ENCODE data around the gene ANAPC13. TPM values are rescaled to one million over a fixed set of nuclear protein-coding genes. Genes with fewer than 3 reads are reported as not detected.

The ANAPC13 gene
- total and polyA plus RNA-seq, 2 of the 13 experiments (the other 11 are each of a cell fraction or from before 2014, with no cell fraction given): 48.7 to 69.1 TPM

DNA sequence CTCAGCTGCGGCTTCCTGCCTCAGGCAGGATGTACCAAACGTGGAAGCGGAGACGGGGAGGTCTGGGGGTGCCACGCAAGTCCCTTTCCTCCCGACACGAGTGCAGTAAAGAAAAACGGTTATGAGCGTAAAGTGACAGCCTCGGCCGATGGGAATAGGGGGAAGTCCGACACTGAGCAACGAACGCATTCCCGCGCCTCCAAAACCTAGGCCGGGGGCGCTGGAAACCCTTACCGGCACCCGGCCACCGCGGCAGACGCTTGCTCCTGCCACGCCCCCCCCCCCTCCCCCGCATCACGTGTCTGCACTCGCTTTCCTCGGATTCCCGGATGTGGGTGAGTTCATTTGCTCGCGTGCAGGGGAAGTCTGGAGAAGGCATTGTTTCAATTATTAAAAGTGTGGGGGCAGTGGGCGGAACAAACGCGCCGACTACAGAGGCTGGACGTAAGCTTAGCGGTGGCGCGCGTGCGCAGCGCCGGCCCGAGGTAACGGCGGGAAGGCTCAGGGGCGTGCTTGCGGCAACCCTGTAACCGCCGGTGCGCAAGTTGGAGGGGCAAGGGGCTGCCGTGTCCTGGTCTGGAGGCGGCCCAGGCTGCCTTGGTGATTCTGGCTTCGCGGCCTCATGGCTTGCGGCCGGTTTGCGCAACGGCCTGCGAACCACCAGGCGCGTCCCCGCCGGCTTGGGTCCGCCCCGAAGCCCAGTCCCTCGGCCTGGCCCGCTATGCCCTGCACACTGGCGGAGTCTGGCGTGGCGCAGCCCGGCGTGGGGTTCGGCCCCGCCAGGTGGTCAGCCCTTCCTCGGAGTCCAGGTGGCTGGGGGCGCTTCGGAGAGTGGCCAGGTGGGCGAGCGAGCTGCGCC, at the start of gene ANAPC13, which contains the start of gene CEP63 (continued):
- TF ChIP-seq, protein P1, sequence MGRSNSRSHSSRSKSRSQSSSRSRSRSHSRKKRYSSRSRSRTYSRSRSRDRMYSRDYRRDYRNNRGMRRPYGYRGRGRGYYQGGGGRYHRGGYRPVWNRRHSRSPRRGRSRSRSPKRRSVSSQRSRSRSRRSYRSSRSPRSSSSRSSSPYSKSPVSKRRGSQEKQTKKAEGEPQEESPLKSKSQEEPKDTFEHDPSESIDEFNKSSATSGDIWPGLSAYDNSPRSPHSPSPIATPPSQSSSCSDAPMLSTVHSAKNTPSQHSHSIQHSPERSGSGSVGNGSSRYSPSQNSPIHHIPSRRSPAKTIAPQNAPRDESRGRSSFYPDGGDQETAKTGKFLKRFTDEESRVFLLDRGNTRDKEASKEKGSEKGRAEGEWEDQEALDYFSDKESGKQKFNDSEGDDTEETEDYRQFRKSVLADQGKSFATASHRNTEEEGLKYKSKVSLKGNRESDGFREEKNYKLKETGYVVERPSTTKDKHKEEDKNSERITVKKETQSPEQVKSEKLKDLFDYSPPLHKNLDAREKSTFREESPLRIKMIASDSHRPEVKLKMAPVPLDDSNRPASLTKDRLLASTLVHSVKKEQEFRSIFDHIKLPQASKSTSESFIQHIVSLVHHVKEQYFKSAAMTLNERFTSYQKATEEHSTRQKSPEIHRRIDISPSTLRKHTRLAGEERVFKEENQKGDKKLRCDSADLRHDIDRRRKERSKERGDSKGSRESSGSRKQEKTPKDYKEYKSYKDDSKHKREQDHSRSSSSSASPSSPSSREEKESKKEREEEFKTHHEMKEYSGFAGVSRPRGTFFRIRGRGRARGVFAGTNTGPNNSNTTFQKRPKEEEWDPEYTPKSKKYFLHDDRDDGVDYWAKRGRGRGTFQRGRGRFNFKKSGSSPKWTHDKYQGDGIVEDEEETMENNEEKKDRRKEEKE (IDR thresholded peaks at IDR 0.05): no peak
- TF ChIP-seq, protein P2, sequence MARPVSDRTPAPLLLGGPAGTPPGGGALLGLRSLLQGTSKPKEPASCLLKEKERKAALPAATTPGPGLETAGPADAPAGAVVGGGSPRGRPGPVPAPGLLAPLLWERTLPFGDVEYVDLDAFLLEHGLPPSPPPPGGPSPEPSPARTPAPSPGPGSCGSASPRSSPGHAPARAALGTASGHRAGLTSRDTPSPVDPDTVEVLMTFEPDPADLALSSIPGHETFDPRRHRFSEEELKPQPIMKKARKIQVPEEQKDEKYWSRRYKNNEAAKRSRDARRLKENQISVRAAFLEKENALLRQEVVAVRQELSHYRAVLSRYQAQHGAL (CRISPR knock-in tag; IDR thresholded peaks at IDR 0.05; ENCODE audit: not compliant biosample characterization): peak; percentile 25
- TF ChIP-seq ZNF329 (CRISPR knock-in tag; IDR thresholded peaks at IDR 0.05; ENCODE audit: low read depth) (no peak), ZNF709 (CRISPR knock-in tag; IDR thresholded peaks at IDR 0.05) (no peak), IKZF4 (CRISPR knock-in tag; IDR thresholded peaks at IDR 0.05; ENCODE audit: borderline replicate concordance, low read depth, not compliant biosample characterization) (peak; percentile 66), TRIM24 (CRISPR knock-in tag; IDR thresholded peaks at IDR 0.05) (no peak), ZNF232 (CRISPR knock-in tag; IDR thresholded peaks at IDR 0.05; ENCODE audit: borderline replicate concordance) (peak; percentile 72; the same call in 1 of the 2 replicates), PHF8 (CRISPR knock-in tag; IDR thresholded peaks at IDR 0.05) (peak; percentile 93), RAD21 (CRISPR knock-in tag; IDR thresholded peaks at IDR 0.05) (peak; percentile 12; the same call in 1 of the 2 replicates), SIN3A (IDR thresholded peaks at IDR 0.05; ENCODE audit: borderline replicate concordance, low read depth, low read length) (peak; percentile 58; the same call in 1 of the 2 replicates)
- TF ChIP-seq, protein P3, sequence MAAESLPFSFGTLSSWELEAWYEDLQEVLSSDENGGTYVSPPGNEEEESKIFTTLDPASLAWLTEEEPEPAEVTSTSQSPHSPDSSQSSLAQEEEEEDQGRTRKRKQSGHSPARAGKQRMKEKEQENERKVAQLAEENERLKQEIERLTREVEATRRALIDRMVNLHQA (CRISPR knock-in tag; IDR thresholded peaks at IDR 0.05): no peak
- TF ChIP-seq, protein P4, sequence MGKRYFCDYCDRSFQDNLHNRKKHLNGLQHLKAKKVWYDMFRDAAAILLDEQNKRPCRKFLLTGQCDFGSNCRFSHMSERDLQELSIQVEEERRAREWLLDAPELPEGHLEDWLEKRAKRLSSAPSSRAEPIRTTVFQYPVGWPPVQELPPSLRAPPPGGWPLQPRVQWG (CRISPR knock-in tag; IDR thresholded peaks at IDR 0.05; ENCODE audit: borderline replicate concordance, low read depth): no peak
- TF ChIP-seq, protein P5, sequence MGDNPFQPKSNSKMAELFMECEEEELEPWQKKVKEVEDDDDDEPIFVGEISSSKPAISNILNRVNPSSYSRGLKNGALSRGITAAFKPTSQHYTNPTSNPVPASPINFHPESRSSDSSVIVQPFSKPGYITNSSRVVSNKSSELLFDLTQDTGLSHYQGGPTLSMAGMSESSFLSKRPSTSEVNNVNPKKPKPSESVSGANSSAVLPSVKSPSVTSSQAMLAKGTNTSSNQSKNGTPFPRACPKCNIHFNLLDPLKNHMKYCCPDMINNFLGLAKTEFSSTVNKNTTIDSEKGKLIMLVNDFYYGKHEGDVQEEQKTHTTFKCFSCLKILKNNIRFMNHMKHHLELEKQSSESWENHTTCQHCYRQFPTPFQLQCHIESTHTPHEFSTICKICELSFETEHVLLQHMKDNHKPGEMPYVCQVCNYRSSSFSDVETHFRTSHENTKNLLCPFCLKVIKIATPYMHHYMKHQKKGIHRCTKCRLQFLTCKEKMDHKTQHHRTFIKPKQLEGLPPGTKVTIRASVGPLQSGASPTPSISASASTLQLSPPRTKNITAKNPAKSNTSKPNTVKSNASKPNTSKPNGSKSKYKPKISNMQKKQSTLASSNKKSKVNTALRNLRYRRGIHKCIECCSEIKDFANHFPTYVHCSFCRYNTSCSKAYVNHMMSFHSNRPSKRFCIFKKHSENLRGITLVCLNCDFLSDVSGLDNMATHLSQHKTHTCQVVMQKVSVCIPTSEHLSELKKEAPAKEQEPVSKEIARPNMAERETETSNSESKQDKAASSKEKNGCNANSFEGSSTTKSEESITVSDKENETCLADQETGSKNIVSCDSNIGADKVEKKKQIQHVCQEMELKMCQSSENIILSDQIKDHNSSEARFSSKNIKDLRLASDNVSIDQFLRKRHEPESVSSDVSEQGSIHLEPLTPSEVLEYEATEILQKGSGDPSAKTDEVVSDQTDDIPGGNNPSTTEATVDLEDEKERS (CRISPR knock-in tag; IDR thresholded peaks at IDR 0.05): peak; percentile 62; the same call in 1 of the 2 replicates
- TF ChIP-seq, protein P6, sequence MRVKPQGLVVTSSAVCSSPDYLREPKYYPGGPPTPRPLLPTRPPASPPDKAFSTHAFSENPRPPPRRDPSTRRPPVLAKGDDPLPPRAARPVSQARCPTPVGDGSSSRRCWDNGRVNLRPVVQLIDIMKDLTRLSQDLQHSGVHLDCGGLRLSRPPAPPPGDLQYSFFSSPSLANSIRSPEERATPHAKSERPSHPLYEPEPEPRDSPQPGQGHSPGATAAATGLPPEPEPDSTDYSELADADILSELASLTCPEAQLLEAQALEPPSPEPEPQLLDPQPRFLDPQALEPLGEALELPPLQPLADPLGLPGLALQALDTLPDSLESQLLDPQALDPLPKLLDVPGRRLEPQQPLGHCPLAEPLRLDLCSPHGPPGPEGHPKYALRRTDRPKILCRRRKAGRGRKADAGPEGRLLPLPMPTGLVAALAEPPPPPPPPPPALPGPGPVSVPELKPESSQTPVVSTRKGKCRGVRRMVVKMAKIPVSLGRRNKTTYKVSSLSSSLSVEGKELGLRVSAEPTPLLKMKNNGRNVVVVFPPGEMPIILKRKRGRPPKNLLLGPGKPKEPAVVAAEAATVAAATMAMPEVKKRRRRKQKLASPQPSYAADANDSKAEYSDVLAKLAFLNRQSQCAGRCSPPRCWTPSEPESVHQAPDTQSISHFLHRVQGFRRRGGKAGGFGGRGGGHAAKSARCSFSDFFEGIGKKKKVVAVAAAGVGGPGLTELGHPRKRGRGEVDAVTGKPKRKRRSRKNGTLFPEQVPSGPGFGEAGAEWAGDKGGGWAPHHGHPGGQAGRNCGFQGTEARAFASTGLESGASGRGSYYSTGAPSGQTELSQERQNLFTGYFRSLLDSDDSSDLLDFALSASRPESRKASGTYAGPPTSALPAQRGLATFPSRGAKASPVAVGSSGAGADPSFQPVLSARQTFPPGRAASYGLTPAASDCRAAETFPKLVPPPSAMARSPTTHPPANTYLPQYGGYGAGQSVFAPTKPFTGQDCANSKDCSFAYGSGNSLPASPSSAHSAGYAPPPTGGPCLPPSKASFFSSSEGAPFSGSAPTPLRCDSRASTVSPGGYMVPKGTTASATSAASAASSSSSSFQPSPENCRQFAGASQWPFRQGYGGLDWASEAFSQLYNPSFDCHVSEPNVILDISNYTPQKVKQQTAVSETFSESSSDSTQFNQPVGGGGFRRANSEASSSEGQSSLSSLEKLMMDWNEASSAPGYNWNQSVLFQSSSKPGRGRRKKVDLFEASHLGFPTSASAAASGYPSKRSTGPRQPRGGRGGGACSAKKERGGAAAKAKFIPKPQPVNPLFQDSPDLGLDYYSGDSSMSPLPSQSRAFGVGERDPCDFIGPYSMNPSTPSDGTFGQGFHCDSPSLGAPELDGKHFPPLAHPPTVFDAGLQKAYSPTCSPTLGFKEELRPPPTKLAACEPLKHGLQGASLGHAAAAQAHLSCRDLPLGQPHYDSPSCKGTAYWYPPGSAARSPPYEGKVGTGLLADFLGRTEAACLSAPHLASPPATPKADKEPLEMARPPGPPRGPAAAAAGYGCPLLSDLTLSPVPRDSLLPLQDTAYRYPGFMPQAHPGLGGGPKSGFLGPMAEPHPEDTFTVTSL (CRISPR knock-in tag; IDR thresholded peaks at IDR 0.05; ENCODE audit: borderline replicate concordance): peak; percentile 58; the same call in 1 of the 2 replicates

Data from HepG2 (cell line).